ENCODE measurements around the gene MCFD2. TPM values are rescaled to one million over a fixed set of nuclear protein-coding genes. Genes with fewer than 3 reads are reported as not detected.

The MCFD2 gene
- total RNA-seq, 2 experiments from 2014 or later: 55.7 to 75.2 TPM

GRCh38 chr2:46863882-46864281 lies 51.7 kb downstream of the MCFD2 start:
- no TSS peak for BruUV-seq (replicated peaks)
- Histone ChIP-seq H4K20me1 (ENCODE audit: insufficient read depth, low read length) (no peaks in the 10 kb centered on the region), H3K36me3 (ENCODE audit: insufficient read depth, low read length) (no peaks in the 10 kb centered on the region), H3K4me3 (ENCODE audit: low read depth, low read length, poor library complexity, severe bottlenecking) (no peak overlapping the region), H3K4me1 (ENCODE audit: insufficient read depth, low read length, poor library complexity, severe bottlenecking) (no peaks in the 10 kb centered on the region), H3K4me2 (ENCODE audit: low read length) (no peak overlapping the region), H3K9me2 (ENCODE audit: insufficient read depth, low read length) (no peaks in the 10 kb centered on the region), H3K27ac (ENCODE audit: low read depth, low read length, poor library complexity, severe bottlenecking) (no peak overlapping the region), H3K9me3 (ENCODE audit: low read length) (peaks cover 6% of the 10 kb centered on the region; the same call in 1 of the 2 replicates), H3K79me2 (ENCODE audit: insufficient read depth, low read depth, low read length) (no peaks in the 10 kb centered on the region), H2AFZ (ENCODE audit: low read length) (no peak overlapping the region)
- intact Hi-C loops (cut with micrococcal nuclease; ENCODE audit: unreplicated experiment): no loop called here
- ChIA-PET CTCF (ENCODE audit: unreplicated experiment) (no interaction called here), POLR2A (interaction anchor here (0.9 kb wide), 1 partner anchor 9 kb away, joined by 3 read pairs; no protein-coding TSS in a partner anchor)
- DNase-seq (ENCODE audit: low spot score): no peak
- TF ChIP-seq EZH2phosphoT487 (IDR thresholded peaks at IDR 0.05; ENCODE audit: borderline replicate concordance, low read depth, low read length): no peak
- TF ChIP-seq CTCF (conservative IDR thresholded peaks at IDR 0.05; ENCODE audit: low read length): no peak

- Histone ChIP-seq H3K36me3 (ENCODE audit: insufficient read depth, low read length) (no peaks in the 10 kb centered on the region), H3K27ac (ENCODE audit: low read depth, low read length, poor library complexity, severe bottlenecking) (no peak overlapping the region), H3K9me3 (ENCODE audit: low read length) (peaks cover 6% of the 10 kb centered on the region; the same call in 1 of the 2 replicates), H3K4me2 (ENCODE audit: low read length) (no peak overlapping the region), H3K9me2 (ENCODE audit: insufficient read depth, low read length) (no peaks in the 10 kb centered on the region), H3K4me3 (ENCODE audit: low read depth, low read length, poor library complexity, severe bottlenecking) (no peak overlapping the region), H4K20me1 (ENCODE audit: insufficient read depth, low read length) (no peaks in the 10 kb centered on the region), H3K79me2 (ENCODE audit: insufficient read depth, low read depth, low read length) (no peaks in the 10 kb centered on the region), H3K4me1 (ENCODE audit: insufficient read depth, low read length, poor library complexity, severe bottlenecking) (no peaks in the 10 kb centered on the region), H2AFZ (ENCODE audit: low read length) (no peak overlapping the region)
- BruUV-seq (replicated peaks): no TSS peak
- POLR2A ChIA-PET: no interaction called here
- no peak for DNase-seq (ENCODE audit: low spot score)
- TF ChIP-seq CTCF (conservative IDR thresholded peaks at IDR 0.05; ENCODE audit: low read length) (no peak), EZH2phosphoT487 (IDR thresholded peaks at IDR 0.05; ENCODE audit: borderline replicate concordance, low read depth, low read length) (no peak)
- intact Hi-C loops (cut with micrococcal nuclease; ENCODE audit: unreplicated experiment): no loop called here
- CTCF ChIA-PET (ENCODE audit: unreplicated experiment): no interaction called here
Observed at GRCh38 chr2:46862514-46862913, 53.1 kb downstream of the MCFD2 start.

GRCh38 chr2:46861916-46862315 lies 53.7 kb downstream of the MCFD2 start:
- CTCF ChIA-PET (ENCODE audit: unreplicated experiment): no interaction called here
- intact Hi-C loops (cut with micrococcal nuclease; ENCODE audit: unreplicated experiment): no loop called here

More at GRCh38 chr2:46861916-46862315, 53.7 kb downstream of the MCFD2 start:
- Histone ChIP-seq H3K36me3 (ENCODE audit: insufficient read depth, low read length) (no peaks in the 10 kb centered on the region), H3K4me1 (ENCODE audit: insufficient read depth, low read length, poor library complexity, severe bottlenecking) (no peaks in the 10 kb centered on the region), H3K9me2 (ENCODE audit: insufficient read depth, low read length) (no peaks in the 10 kb centered on the region), H2AFZ (ENCODE audit: low read length) (no peak overlapping the region), H3K9me3 (ENCODE audit: low read length) (peaks cover 6% of the 10 kb centered on the region; the same call in 1 of the 2 replicates), H3K27ac (ENCODE audit: low read depth, low read length, poor library complexity, severe bottlenecking) (no peak overlapping the region), H3K4me2 (ENCODE audit: low read length) (no peak overlapping the region), H4K20me1 (ENCODE audit: insufficient read depth, low read length) (no peaks in the 10 kb centered on the region), H3K4me3 (ENCODE audit: low read depth, low read length, poor library complexity, severe bottlenecking) (no peak overlapping the region), H3K79me2 (ENCODE audit: insufficient read depth, low read depth, low read length) (no peaks in the 10 kb centered on the region)
- no peak for TF ChIP-seq EZH2phosphoT487 (IDR thresholded peaks at IDR 0.05; ENCODE audit: borderline replicate concordance, low read depth, low read length)
- DNase-seq (ENCODE audit: low spot score): no peak
- BruUV-seq (replicated peaks): no TSS peak
- POLR2A ChIA-PET: interaction anchor here (0.5 kb wide), 1 partner anchor 657 kb away, joined by 3 read pairs; no protein-coding TSS in a partner anchor
